Neural cell (in vitro differentiated cells): ENCODE results near the gene JMJD1C. TPM values are rescaled to one million over a fixed set of nuclear protein-coding genes. Genes with fewer than 3 reads are reported as not detected.

Experiments used
- H2AFZ ChIP-seq: fragments of 200-600, 300-800 bp; sonication (generic), shearing (Covaris generic); 2 replicates; pipeline ENCODE4 v1.6.0; 2014; ENCODE audit warnings: low read depth, mild to moderate bottlenecking, antibody characterized with exemption, low read length, moderate library complexity
- H3F3A ChIP-seq: fragments of 200-600 bp; shearing (Covaris generic); 2 replicates; pipeline ENCODE4 v1.6.1; 2016; ENCODE audit warnings: mild to moderate bottlenecking, moderate library complexity, mixed read lengths, antibody characterized with exemption, low read length; ENCODE audit not compliant: insufficient read depth, poor library complexity, severe bottlenecking
- H3K27ac ChIP-seq: fragments of 200-600, 300-800 bp; sonication (generic), shearing (Covaris generic); 2 replicates; pipeline ENCODE4 v1.5.1; 2014; ENCODE audit warnings: mild to moderate bottlenecking, low read length, moderate library complexity
- H3K27me3 ChIP-seq: fragments of 300-800, 200-600 bp; sonication (generic), shearing (Covaris generic); 2 replicates; pipeline ENCODE4 v1.6.0; 2014; ENCODE audit warnings: mild to moderate bottlenecking, low read depth, low read length, moderate library complexity; ENCODE audit not compliant: insufficient read depth
- H3K36me3 ChIP-seq: fragments of 300-800, 200-600 bp; sonication (generic), shearing (Covaris generic); 2 replicates; pipeline ENCODE4 v1.5.1; 2014; ENCODE audit warnings: mild to moderate bottlenecking, antibody characterized with exemption, low read length, moderate library complexity; ENCODE audit not compliant: insufficient read depth
- H3K4me2 ChIP-seq: fragments of 300-800, 200-600 bp; sonication (generic), shearing (Covaris generic); 2 replicates; pipeline ENCODE4 v1.6.0; 2014; ENCODE audit warnings: mild to moderate bottlenecking, low read length
- H3K4me3 ChIP-seq: fragments of 300-800, 200-600 bp; sonication (generic), shearing (Covaris generic); 2 replicates; pipeline ENCODE4 v1.5.1; 2014; ENCODE audit warnings: mild to moderate bottlenecking, low read length, moderate library complexity
- H3K79me2 ChIP-seq: fragments of 200-600 bp; shearing (Covaris generic); replicated peaks from 2 replicates; pipeline ENCODE4 v1.6.0; 2014; ENCODE audit warnings: mild to moderate bottlenecking, low read length, moderate library complexity; ENCODE audit not compliant: insufficient read depth
- H3K9ac ChIP-seq: fragments of 300-800, 200-600 bp; sonication (generic), shearing (Covaris generic); 2 replicates; pipeline ENCODE4 v1.6.1; 2016; ENCODE audit warnings: mild to moderate bottlenecking, low read length, mixed read lengths
- H3K9me2 ChIP-seq: fragments of 200-600 bp; shearing (Covaris generic); 2 replicates; pipeline ENCODE4 v1.6.1; 2016; ENCODE audit warnings: mild to moderate bottlenecking, low read length, mixed read lengths; ENCODE audit not compliant: insufficient read depth
- H3K9me3 ChIP-seq: fragments of 200-600, 300-800 bp; sonication (generic), shearing (Covaris generic); 2 replicates; pipeline ENCODE4 v1.6.1; 2016; ENCODE audit warnings: mild to moderate bottlenecking, mixed run types, low read length, moderate library complexity, mixed read lengths
- H4K20me1 ChIP-seq: fragments of 200-600 bp; shearing (Covaris generic); 2 replicates; pipeline ENCODE4 v1.6.1; 2016; ENCODE audit warnings: mild to moderate bottlenecking, mixed run types; ENCODE audit not compliant: insufficient read depth
- EP300 ChIP-seq: fragments of 450-650 bp; conservative IDR thresholded peaks from 2 replicates; pipeline ENCODE4 v1.6.1; 2014; ENCODE audit warnings: antibody characterized with exemption, mild to moderate bottlenecking, moderate library complexity; ENCODE audit not compliant: poor library complexity, severe bottlenecking
- EZH2 ChIP-seq: fragments of 200-600, 300-800 bp; shearing (Covaris generic), sonication (generic); IDR thresholded peaks from 2 replicates; pipeline ENCODE4 v1.6.1; 2014; ENCODE audit warnings: antibody characterized with exemption, low read length, borderline replicate concordance, mild to moderate bottlenecking; ENCODE audit not compliant: insufficient read depth, poor library complexity, severe bottlenecking
- MXI1 ChIP-seq: fragments of 450-650 bp; conservative IDR thresholded peaks from 2 replicates; pipeline ENCODE4 v1.6.1; 2014; ENCODE audit warnings: antibody characterized with exemption, mild to moderate bottlenecking; ENCODE audit not compliant: poor library complexity, severe bottlenecking
- POLR2AphosphoS5 ChIP-seq: IDR thresholded peaks from 2 replicates; pipeline ENCODE4 v1.6.1; 2012
- RAD21 ChIP-seq: fragments of 450-650 bp; conservative IDR thresholded peaks from 2 replicates; pipeline ENCODE4 v1.6.1; 2014; ENCODE audit warnings: antibody characterized with exemption, mild to moderate bottlenecking, moderate library complexity
- SMC3 ChIP-seq: fragments of 450-650 bp; conservative IDR thresholded peaks from 2 replicates; pipeline ENCODE4 v1.6.1; 2014; ENCODE audit warnings: antibody characterized with exemption, mild to moderate bottlenecking, moderate library complexity; ENCODE audit not compliant: poor library complexity
- TAF1 ChIP-seq: IDR thresholded peaks from 2 replicates; pipeline ENCODE4 v1.6.1; 2012; ENCODE audit warnings: low read depth
- polyA plus RNA-seq: library from polyadenylated mRNA; depleted of rRNA; stranded (reverse); fragments of >200 nt; gene quantifications from 2 replicates; pipeline ENCODE4 v1.2.3, GENCODE V29; 2014
- TF ChIP-seq, protein P1 (sequence below): IDR thresholded peaks from 2 replicates; pipeline ENCODE4 v1.6.1; 2012; ENCODE audit warnings: borderline replicate concordance
- TF ChIP-seq, protein P2 (sequence below): fragments of 450-650 bp; IDR thresholded peaks from 2 replicates; pipeline ENCODE4 v1.5.1; 2014; ENCODE audit warnings: antibody characterized with exemption, mild to moderate bottlenecking, moderate library complexity; ENCODE audit not compliant: poor library complexity, severe bottlenecking

Gene JMJD1C
- polyA plus RNA-seq, 1 donor from 2014 or later = 108 TPM

DNA sequence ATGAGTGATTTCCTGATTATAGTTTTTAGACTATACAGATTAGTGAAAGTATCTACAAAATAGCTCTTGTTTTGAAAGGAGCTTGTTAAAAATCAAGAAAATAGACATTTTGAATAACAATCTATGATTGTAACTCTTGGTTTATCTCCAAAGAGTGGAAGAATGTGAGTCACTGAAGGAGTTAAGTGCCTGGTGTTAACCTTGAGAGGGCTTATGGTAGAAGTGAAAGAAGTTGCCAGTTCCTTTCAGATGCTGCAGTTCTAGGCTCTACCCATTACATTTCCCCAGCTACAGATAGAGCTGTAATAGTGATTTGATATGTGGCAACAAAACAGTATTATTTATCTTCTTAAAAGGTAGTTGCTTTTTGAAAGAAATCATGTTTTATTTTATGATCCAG, 320.0 kb downstream of the JMJD1C start:
- no peak overlapping the region for H3K4me2 ChIP-seq
- H3K9ac ChIP-seq = no peak overlapping the region
- no peaks in the 10 kb centered on the region for H3K27me3 ChIP-seq
- H3K27ac ChIP-seq = no peak overlapping the region
- no peak overlapping the region for H2AFZ ChIP-seq
- H4K20me1 ChIP-seq = no peaks in the 10 kb centered on the region
- peaks cover 4% of the 10 kb centered on the region for H3K79me2 ChIP-seq
- no peaks in the 10 kb centered on the region for H3K36me3 ChIP-seq
- no peaks in the 10 kb centered on the region for H3K9me3 ChIP-seq
- no peaks in the 10 kb centered on the region for H3F3A ChIP-seq
- no peak overlapping the region for H3K4me3 ChIP-seq
- TF ChIP-seq RAD21 (no peak), EZH2 (no peak), EP300 (no peak), SMC3 (no peak), TAF1 (no peak), POLR2AphosphoS5 (no peak), MXI1 (no peak)
- TF ChIP-seq, protein P1, sequence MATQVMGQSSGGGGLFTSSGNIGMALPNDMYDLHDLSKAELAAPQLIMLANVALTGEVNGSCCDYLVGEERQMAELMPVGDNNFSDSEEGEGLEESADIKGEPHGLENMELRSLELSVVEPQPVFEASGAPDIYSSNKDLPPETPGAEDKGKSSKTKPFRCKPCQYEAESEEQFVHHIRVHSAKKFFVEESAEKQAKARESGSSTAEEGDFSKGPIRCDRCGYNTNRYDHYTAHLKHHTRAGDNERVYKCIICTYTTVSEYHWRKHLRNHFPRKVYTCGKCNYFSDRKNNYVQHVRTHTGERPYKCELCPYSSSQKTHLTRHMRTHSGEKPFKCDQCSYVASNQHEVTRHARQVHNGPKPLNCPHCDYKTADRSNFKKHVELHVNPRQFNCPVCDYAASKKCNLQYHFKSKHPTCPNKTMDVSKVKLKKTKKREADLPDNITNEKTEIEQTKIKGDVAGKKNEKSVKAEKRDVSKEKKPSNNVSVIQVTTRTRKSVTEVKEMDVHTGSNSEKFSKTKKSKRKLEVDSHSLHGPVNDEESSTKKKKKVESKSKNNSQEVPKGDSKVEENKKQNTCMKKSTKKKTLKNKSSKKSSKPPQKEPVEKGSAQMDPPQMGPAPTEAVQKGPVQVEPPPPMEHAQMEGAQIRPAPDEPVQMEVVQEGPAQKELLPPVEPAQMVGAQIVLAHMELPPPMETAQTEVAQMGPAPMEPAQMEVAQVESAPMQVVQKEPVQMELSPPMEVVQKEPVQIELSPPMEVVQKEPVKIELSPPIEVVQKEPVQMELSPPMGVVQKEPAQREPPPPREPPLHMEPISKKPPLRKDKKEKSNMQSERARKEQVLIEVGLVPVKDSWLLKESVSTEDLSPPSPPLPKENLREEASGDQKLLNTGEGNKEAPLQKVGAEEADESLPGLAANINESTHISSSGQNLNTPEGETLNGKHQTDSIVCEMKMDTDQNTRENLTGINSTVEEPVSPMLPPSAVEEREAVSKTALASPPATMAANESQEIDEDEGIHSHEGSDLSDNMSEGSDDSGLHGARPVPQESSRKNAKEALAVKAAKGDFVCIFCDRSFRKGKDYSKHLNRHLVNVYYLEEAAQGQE = no peak
- TF ChIP-seq, protein P2, sequence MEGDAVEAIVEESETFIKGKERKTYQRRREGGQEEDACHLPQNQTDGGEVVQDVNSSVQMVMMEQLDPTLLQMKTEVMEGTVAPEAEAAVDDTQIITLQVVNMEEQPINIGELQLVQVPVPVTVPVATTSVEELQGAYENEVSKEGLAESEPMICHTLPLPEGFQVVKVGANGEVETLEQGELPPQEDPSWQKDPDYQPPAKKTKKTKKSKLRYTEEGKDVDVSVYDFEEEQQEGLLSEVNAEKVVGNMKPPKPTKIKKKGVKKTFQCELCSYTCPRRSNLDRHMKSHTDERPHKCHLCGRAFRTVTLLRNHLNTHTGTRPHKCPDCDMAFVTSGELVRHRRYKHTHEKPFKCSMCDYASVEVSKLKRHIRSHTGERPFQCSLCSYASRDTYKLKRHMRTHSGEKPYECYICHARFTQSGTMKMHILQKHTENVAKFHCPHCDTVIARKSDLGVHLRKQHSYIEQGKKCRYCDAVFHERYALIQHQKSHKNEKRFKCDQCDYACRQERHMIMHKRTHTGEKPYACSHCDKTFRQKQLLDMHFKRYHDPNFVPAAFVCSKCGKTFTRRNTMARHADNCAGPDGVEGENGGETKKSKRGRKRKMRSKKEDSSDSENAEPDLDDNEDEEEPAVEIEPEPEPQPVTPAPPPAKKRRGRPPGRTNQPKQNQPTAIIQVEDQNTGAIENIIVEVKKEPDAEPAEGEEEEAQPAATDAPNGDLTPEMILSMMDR = no peak
- H3K9me2 ChIP-seq = no peaks in the 10 kb centered on the region

DNA sequence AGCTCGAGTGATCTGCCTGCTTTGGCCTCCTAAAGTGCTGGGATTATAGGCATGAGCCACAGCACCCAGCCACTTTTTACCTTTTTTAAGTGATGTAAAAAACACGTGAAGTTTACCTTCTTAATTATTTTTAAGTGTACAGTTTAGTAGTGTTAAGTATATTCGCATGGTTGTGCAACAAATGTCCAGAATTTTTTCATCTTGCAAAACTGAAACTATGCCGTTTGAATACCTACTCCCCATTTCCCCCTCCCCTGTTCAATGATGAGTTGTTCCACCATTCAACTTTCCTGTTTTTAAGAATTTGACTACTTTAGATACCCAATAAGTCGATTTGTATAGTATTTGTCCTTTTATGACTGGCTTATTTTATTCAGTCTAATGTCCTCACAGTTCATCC, 321.8 kb downstream of the JMJD1C start:
- no peaks in the 10 kb centered on the region for H3K9me3 ChIP-seq
- H3K9ac ChIP-seq = no peak overlapping the region
- no peaks in the 10 kb centered on the region for H3K27me3 ChIP-seq
- no peaks in the 10 kb centered on the region for H3K36me3 ChIP-seq
- TF ChIP-seq EP300 = no peak
- no peak for TF ChIP-seq MXI1
- no peak for TF ChIP-seq TAF1
- TF ChIP-seq, protein P1 = no peak
- no peak for TF ChIP-seq SMC3
- H3K9me2 ChIP-seq = no peaks in the 10 kb centered on the region
- H4K20me1 ChIP-seq = no peaks in the 10 kb centered on the region
- peaks cover 4% of the 10 kb centered on the region for H3K79me2 ChIP-seq
- no peaks in the 10 kb centered on the region for H3F3A ChIP-seq
- H2AFZ ChIP-seq = no peak overlapping the region
- H3K4me2 ChIP-seq = no peak overlapping the region
- H3K4me3 ChIP-seq = no peak overlapping the region
- H3K27ac ChIP-seq = no peak overlapping the region
